ENCODE measurements around the gene HIVEP3.

DNA sequence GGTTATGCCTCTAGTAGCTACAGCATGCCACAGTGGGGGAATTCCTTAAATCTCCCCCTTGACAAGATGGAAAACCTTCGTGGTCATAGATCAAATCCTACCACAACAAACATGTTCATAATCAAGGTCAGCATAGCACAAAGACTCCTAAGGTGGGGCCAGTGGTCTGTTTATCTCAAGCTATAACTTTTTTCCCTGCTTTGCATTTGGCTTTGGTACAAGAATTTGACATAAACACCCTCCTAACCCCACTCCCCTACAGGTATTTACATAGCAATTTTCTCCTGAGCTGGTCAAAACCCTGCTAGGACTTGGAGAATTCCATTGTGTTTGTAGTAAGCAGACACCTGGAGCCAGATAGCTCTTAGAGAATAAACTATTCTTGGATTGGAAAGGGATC is 58.5 kb downstream of the HIVEP3 start:
- TF ChIP-seq CTCF (IDR thresholded peaks at IDR 0.05) (no peak), POLR2A (IDR thresholded peaks at IDR 0.05) (no peak)
